ENCODE data around the gene SV2B.

SV2B gene

GRCh38 chr15:91136386-91136923, 36.4 kb downstream of the SV2B start:
- no peak for DNase-seq

- DNase-seq: no peak
Observed at GRCh38 chr15:91140601-91141000, 40.5 kb downstream of the SV2B start.

- no peak for DNase-seq
Observed at GRCh38 chr15:91141097-91141496, 41.0 kb downstream of the SV2B start.

- no peak for DNase-seq
Observed at GRCh38 chr15:91142106-91142744, 42.2 kb downstream of the SV2B start.

GRCh38 chr15:91142946-91143345, 42.9 kb downstream of the SV2B start:
- DNase-seq: no peak

GRCh38 chr15:91146728-91147127, 46.7 kb downstream of the SV2B start:
- DNase-seq: no peak

GRCh38 chr15:91148243-91148642, 48.2 kb downstream of the SV2B start:
- no peak for DNase-seq

GRCh38 chr15:91150502-91151160, 50.6 kb downstream of the SV2B start:
- no peak for DNase-seq

GRCh38 chr15:91151781-91152563, 51.9 kb downstream of the SV2B start:
- no peak for DNase-seq

- no peak for DNase-seq
Observed at GRCh38 chr15:91152896-91153581, 53.0 kb downstream of the SV2B start.

- no peak for DNase-seq
Observed at GRCh38 chr15:91153954-91154353, 53.9 kb downstream of the SV2B start.

- no peak for DNase-seq
Observed at GRCh38 chr15:91156175-91156726, 56.2 kb downstream of the SV2B start.

- no peak for DNase-seq
Observed at GRCh38 chr15:91158415-91159394, 58.6 kb downstream of the SV2B start.

GRCh38 chr15:91165850-91166249, 65.8 kb downstream of the SV2B start:
- no peak for DNase-seq

GRCh38 chr15:91168457-91168856, 68.4 kb downstream of the SV2B start:
- DNase-seq: no peak

- no peak for DNase-seq
Observed at GRCh38 chr15:91171334-91171733, 71.3 kb downstream of the SV2B start.

- DNase-seq: no peak
Observed at GRCh38 chr15:91182101-91182500, 82.0 kb downstream of the SV2B start.

- no peak for DNase-seq
Observed at GRCh38 chr15:91183596-91183995, 83.5 kb downstream of the SV2B start.

GRCh38 chr15:91184441-91184840, 84.4 kb downstream of the SV2B start:
- no peak for DNase-seq

All from amygdala (tissue), 56 donors.